B cell (primary cell): ENCODE data around the gene COPA. TPM values are rescaled to one million over a fixed set of nuclear protein-coding genes. Genes with fewer than 3 reads are reported as not detected.

Source experiments
- ATAC-seq: fragments of 200-7000 bp; cut with Tn5 transposase; one replicate; pipeline ENCODE4 v1.10.0; 2021; ENCODE audit warnings: low read depth, mild to moderate bottlenecking, moderate number of reproducible peaks, moderate library complexity
- CTCF ChIA-PET: fragments of 350-600 bp; sonication (Branson Sonifier 250); formaldehyde crosslinking; loops from one replicate; lab custom pipeline; 2021; ENCODE audit warnings: antibody characterized with exemption, inconsistent platforms; lab: Charles Lee
- POLR2A ChIA-PET: fragments of 350-600 bp; sonication (Branson Sonifier 250); formaldehyde crosslinking; loops from one replicate; lab custom pipeline; 2021; ENCODE audit warnings: antibody characterized with exemption; lab: Charles Lee
- DNase-seq: peaks from one replicate; pipeline ENCODE4 v3.0.0; 2013
- H2AFZ ChIP-seq: 2 replicates; pipeline ENCODE4 v1.6.1; 2012; ENCODE audit warnings: mild to moderate bottlenecking, low read depth, low read length; ENCODE audit not compliant: insufficient read depth, poor library complexity, severe bottlenecking
- H3K27ac ChIP-seq, 2 donors: 1 replicate in 1 of 2; 2 replicates in 1 of 2; pipeline ENCODE4 v1.5.1; 2012 to 2013; ENCODE audit warnings: low read length in 2 of 2, mild to moderate bottlenecking in 2 of 2, moderate library complexity in 1 of 2
- H3K27me3 ChIP-seq, 4 experiments: fragments of 200-600 bp in 1 of 4; sonication (generic) in 1 of 4; replicated peaks in 1 of 4; 1 replicate in 2 of 4; 2 replicates in 2 of 4; pipeline versions ENCODE4 v1.6.1 to v1.7.0; 2013 to 2016; ENCODE audit warnings: low read length in 3 of 4, mild to moderate bottlenecking in 2 of 4, mixed read lengths in 1 of 4, moderate library complexity in 1 of 4; ENCODE audit not compliant: insufficient read depth in 4 of 4, control insufficient read depth in 3 of 4; ENCODE audit errors: control extremely low read depth in 1 of 4
- H3K36me3 ChIP-seq, 2 experiments: replicated peaks in 1 of 2; 1 replicate in 1 of 2; 2 replicates in 1 of 2; pipeline versions ENCODE4 v1.6.1 to v1.7.1; 2013; ENCODE audit warnings: low read length in 1 of 2; ENCODE audit not compliant: insufficient read depth in 2 of 2, control insufficient read depth in 1 of 2; ENCODE audit errors: control extremely low read depth in 1 of 2, extremely low read depth in 1 of 2
- H3K4me1 ChIP-seq, 2 donors: fragments of 200-600 bp in 1 of 2; sonication (generic) in 1 of 2; 1 replicate in 1 of 2; 2 replicates in 1 of 2; pipeline versions ENCODE4 v1.5.1 to v1.6.1; 2013 to 2017; ENCODE audit warnings: low read length in 2 of 2; ENCODE audit not compliant: control insufficient read depth in 2 of 2, insufficient read depth in 2 of 2
- H3K4me2 ChIP-seq: replicated peaks from 2 replicates; pipeline ENCODE3; 2012; ENCODE audit warnings: mild to moderate bottlenecking, low read depth, low read length; ENCODE audit not compliant: poor library complexity, severe bottlenecking
- H3K4me3 ChIP-seq, 5 experiments: fragments of 200-600 bp in 1 of 5; sonication (generic) in 1 of 5; 1 replicate in 3 of 5; 2 replicates in 2 of 5; pipeline versions ENCODE4 v1.5.1 to v1.7.0; 2011 to 2016; ENCODE audit warnings: low read length in 4 of 5, mild to moderate bottlenecking in 4 of 5, low read depth in 2 of 5, control low read depth in 1 of 5, moderate library complexity in 1 of 5; ENCODE audit not compliant: insufficient read depth in 1 of 5; ENCODE audit errors: control extremely low read depth in 1 of 5, extremely low read depth in 1 of 5
- H3K79me2 ChIP-seq: fragments of 200-600 bp; sonication (generic); one replicate; pipeline ENCODE4 v1.6.0; 2016; ENCODE audit warnings: low read length; ENCODE audit not compliant: control insufficient read depth, insufficient read depth
- H3K9ac ChIP-seq: fragments of 200-600 bp; sonication (generic); 2 replicates; pipeline ENCODE4 v1.6.1; 2017; ENCODE audit warnings: mild to moderate bottlenecking, low read length, moderate library complexity
- H3K9me3 ChIP-seq, 3 donors: one replicate each; pipeline versions ENCODE4 v1.6.1 to v1.7.1; 2013; ENCODE audit warnings: low read length in 2 of 3; ENCODE audit not compliant: control insufficient read depth in 2 of 3, insufficient read depth in 1 of 3; ENCODE audit errors: control extremely low read depth in 1 of 3
- H4K20me1 ChIP-seq: 2 replicates; pipeline ENCODE4 v1.6.0; 2012; ENCODE audit warnings: mild to moderate bottlenecking, low read length; ENCODE audit not compliant: insufficient read depth, control insufficient read depth, poor library complexity, severe bottlenecking
- H3K27ac Mint-ChIP-seq: one replicate; pipeline ENCODE4 v1.8.0; 2021; ENCODE audit warnings: mixed read lengths
- H3K27me3 Mint-ChIP-seq: one replicate; pipeline ENCODE4 v1.8.0; 2021; ENCODE audit warnings: mixed read lengths
- H3K4me1 Mint-ChIP-seq: one replicate; pipeline ENCODE4 v1.8.0; 2021; ENCODE audit warnings: mixed read lengths
- H3K4me3 Mint-ChIP-seq: one replicate; pipeline ENCODE4 v1.8.0; 2021; ENCODE audit warnings: mixed read lengths
- H3K9me3 Mint-ChIP-seq: one replicate; pipeline ENCODE4 v1.8.0; 2022; ENCODE audit warnings: mixed read lengths; ENCODE audit not compliant: insufficient read depth
- CTCF ChIP-seq: fragments of 200-600 bp; IDR thresholded peaks from one replicate; pipeline ENCODE4 v1.8.0; 2022; ENCODE audit warnings: antibody characterized with exemption, mild to moderate bottlenecking
- EZH2 ChIP-seq: IDR thresholded peaks from 2 replicates; pipeline ENCODE4 v1.6.1; 2012; ENCODE audit warnings: borderline replicate concordance, low read depth, mild to moderate bottlenecking, moderate library complexity, low read length; ENCODE audit not compliant: insufficient read depth, poor library complexity, severe bottlenecking
- WGBS: methylation state at CpG from one replicate; pipeline ENCODE4 v1.1.5; 2013; ENCODE audit warnings: missing lambda C conversion rate; ENCODE audit not compliant: insufficient coverage; 5-methylcytosine and 5-hydroxymethylcytosine counted together
- intact Hi-C: fragments of 100-400 bp; cut with micrococcal nuclease; formaldehyde crosslinking; loops from one replicate; pipeline ENCODE4 v1.10.0; 2022
- polyA plus RNA-seq: library from polyadenylated mRNA; depleted of rRNA; stranded (reverse); fragments of >200 nt; gene quantifications from 2 replicates; pipeline ENCODE4 v1.2.3, GENCODE V29; 2012
- total RNA-seq, 2 donors: library from RNA; stranded (reverse); fragments of 120-200 nt in 1 of 2; gene quantifications; 1 replicate in 1 of 2; 2 replicates in 1 of 2; pipeline versions ENCODE4 v1.2.3 to v1.2.4, GENCODE V29; 2013 to 2022

COPA gene
- total and polyA plus RNA-seq, 2 donors (not counting 1 experiment from before 2014, with no cell fraction given): 39.1 to 168 TPM

- Mint-ChIP-seq H3K9me3 (no peaks in the 10 kb centered on the region), H3K27me3 (no peaks in the 10 kb centered on the region), H3K4me1 (peaks cover 21% of the 10 kb centered on the region), H3K4me3 (peak overlapping the region; percentile 97), H3K27ac (peak overlapping the region; percentile 96)
- Histone ChIP-seq H3K36me3 (peaks cover 0 to 41% of the 10 kb centered on the region in 2 experiments), H3K27ac (peak overlapping the region; percentile 26 to 75), H3K4me3 (peak overlapping the region; percentile 59 to 88 (median 78)), H4K20me1 (no peaks in the 10 kb centered on the region), H3K4me1 (peaks cover 9 to 21% of the 10 kb centered on the region in 2 donors), H3K9ac (peak overlapping the region; percentile 78), H2AFZ (peak overlapping the region; percentile 81), H3K4me2 (peak overlapping the region; percentile 77), H3K27me3 (no peaks in the 10 kb centered on the region), H3K9me3 (no peaks in the 10 kb centered on the region), H3K79me2 (peaks cover 30% of the 10 kb centered on the region)
- no peak for TF ChIP-seq CTCF
- TF ChIP-seq EZH2: no peak
- intact Hi-C loops: loop anchor here (2.0 kb wide), 1 partner anchor 58 kb away; the partner anchor contains the start of genes COPA and NCSTN
- DNase-seq (no peak), ATAC-seq (peak; percentile 2)
- CTCF ChIA-PET: interaction anchor here (0.6 to 2.0 kb wide), 9 partner anchors 19 to 468 kb away, joined by 3 to 9 read pairs (median 3); partner anchors contain the start of gene DCAF8
- 11% methylated on average over 11 of the region's 15 CpGs for WGBS
- POLR2A ChIA-PET: interaction anchor here (1.0 to 2.2 kb wide), 3 partner anchors 21 to 183 kb away, joined by 3 to 20 read pairs (median 3); partner anchors contain the start of gene DCAF8
Observed at GRCh38 chr1:160284220-160284781, 58.7 kb downstream of the COPA start.

GRCh38 chr1:160282807-160283206 lies 60.2 kb downstream of the COPA start:
- POLR2A ChIA-PET: no interaction called here
- Mint-ChIP-seq H3K4me3 (no peak overlapping the region), H3K9me3 (no peaks in the 10 kb centered on the region), H3K27ac (no peak overlapping the region), H3K27me3 (no peaks in the 10 kb centered on the region), H3K4me1 (peaks cover 21% of the 10 kb centered on the region)
- no peaks in the 10 kb centered on the region for H3K9me3 ChIP-seq
- H3K27me3 ChIP-seq: no peaks in the 10 kb centered on the region
- WGBS: 99% methylated on average over 7 of the region's 7 CpGs
- DNase-seq: no peak
- no peak for ATAC-seq
- H3K79me2 ChIP-seq: peaks cover 30% of the 10 kb centered on the region
- H3K9ac ChIP-seq: no peak overlapping the region
- peaks cover 9 to 21% of the 10 kb centered on the region in 2 donors for H3K4me1 ChIP-seq
- TF ChIP-seq EZH2 (no peak), CTCF (no peak)
- no peak overlapping the region for H3K27ac ChIP-seq
- no peaks in the 10 kb centered on the region for H4K20me1 ChIP-seq
- intact Hi-C loops: no loop called here
- H3K4me2 ChIP-seq: no peak overlapping the region
- H2AFZ ChIP-seq: no peak overlapping the region
- peaks cover 2 to 47% of the 10 kb centered on the region in 2 experiments for H3K36me3 ChIP-seq
- CTCF ChIA-PET: interaction anchor here (1.3 to 5.3 kb wide), 2 partner anchors 9 to 94 kb away, joined by 3 to 32 read pairs; no protein-coding TSS in a partner anchor
- no peak overlapping the region for H3K4me3 ChIP-seq
